ENCODE results near the gene GRIN2C.
"Not testable (repeated sequence)": the region's sequence is repeated elsewhere in the genome, so short reads cannot be mapped to it uniquely, and the experiment has no call there.

- not testable (repeated sequence) for TF ChIP-seq CTCF (conservative IDR thresholded peaks at IDR 0.05 in 1 of 2, IDR thresholded peaks at IDR 0.05 in 1 of 2; ENCODE audit: low read depth in 1 of 2, low read length in 2 of 2); EZH2 (IDR thresholded peaks at IDR 0.05; ENCODE audit: low read length, missing control alignments)
Measured at GRCh38 chr17:74870028-74870427, 10.3 kb upstream of the GRIN2C start.
